ENCODE measurements around the gene TGFBR1.

TGFBR1 gene

DNA sequence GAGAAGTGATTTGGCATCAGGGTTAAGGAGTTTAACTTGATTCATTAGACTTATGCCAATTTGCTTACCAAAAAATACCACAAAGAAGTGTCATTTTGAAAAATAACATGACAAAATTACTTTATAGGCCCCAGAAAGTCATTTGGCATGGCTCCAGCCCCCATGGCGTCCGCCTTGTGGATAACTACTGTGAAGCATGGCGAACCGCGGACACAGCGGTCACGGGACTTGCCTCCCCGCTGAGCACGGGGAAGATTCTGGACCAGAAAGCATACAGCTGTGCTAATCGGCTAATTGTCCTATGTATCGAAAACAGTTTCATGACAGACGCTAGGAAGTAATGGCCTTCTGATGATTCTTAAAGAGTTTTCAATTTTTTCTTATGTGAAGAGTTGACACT lies 35.4 kb upstream of the TGFBR1 start:
- DNase-seq (no peak), ATAC-seq (ENCODE audit: insufficient read depth, low read depth) (no peak)
- no peak overlapping the region for H2AFZ ChIP-seq (ENCODE audit: low read depth, low read length)
- no peak overlapping the region for H3K4me3 ChIP-seq (ENCODE audit: low read depth in 1 of 2, low read length in 2 of 2)
- H3K79me2 ChIP-seq (ENCODE audit: insufficient read depth, low read length) = no peaks in the 10 kb centered on the region
- H3K36me3 ChIP-seq (ENCODE audit: insufficient read depth, low read length) = no peaks in the 10 kb centered on the region
- no peak for TF ChIP-seq EZH2 (IDR thresholded peaks at IDR 0.05; ENCODE audit: borderline replicate concordance, low read depth, low read length, severe bottlenecking)
- TF ChIP-seq, protein P1, sequence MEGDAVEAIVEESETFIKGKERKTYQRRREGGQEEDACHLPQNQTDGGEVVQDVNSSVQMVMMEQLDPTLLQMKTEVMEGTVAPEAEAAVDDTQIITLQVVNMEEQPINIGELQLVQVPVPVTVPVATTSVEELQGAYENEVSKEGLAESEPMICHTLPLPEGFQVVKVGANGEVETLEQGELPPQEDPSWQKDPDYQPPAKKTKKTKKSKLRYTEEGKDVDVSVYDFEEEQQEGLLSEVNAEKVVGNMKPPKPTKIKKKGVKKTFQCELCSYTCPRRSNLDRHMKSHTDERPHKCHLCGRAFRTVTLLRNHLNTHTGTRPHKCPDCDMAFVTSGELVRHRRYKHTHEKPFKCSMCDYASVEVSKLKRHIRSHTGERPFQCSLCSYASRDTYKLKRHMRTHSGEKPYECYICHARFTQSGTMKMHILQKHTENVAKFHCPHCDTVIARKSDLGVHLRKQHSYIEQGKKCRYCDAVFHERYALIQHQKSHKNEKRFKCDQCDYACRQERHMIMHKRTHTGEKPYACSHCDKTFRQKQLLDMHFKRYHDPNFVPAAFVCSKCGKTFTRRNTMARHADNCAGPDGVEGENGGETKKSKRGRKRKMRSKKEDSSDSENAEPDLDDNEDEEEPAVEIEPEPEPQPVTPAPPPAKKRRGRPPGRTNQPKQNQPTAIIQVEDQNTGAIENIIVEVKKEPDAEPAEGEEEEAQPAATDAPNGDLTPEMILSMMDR (IDR thresholded peaks at IDR 0.05; ENCODE audit: borderline replicate concordance, extremely low read depth, low read length, poor library complexity, severe bottlenecking) = no peak
- H3K27ac ChIP-seq (ENCODE audit: low read length) = no peak overlapping the region
- H3K27me3 ChIP-seq (ENCODE audit: insufficient read depth, low read length, poor library complexity) = no peaks in the 10 kb centered on the region
- no peaks in the 10 kb centered on the region for H3K9me3 ChIP-seq (ENCODE audit: insufficient read depth, low read length, severe bottlenecking)
- peaks cover 17% of the 10 kb centered on the region for H3K4me1 ChIP-seq (ENCODE audit: insufficient read depth, low read length)
- no peak overlapping the region for H3K9ac ChIP-seq (ENCODE audit: low read depth, low read length)
- no peak overlapping the region for H3K4me2 ChIP-seq (ENCODE audit: insufficient read depth, low read length)
- no peaks in the 10 kb centered on the region for H4K20me1 ChIP-seq (ENCODE audit: insufficient read depth, low read length)

DNA sequence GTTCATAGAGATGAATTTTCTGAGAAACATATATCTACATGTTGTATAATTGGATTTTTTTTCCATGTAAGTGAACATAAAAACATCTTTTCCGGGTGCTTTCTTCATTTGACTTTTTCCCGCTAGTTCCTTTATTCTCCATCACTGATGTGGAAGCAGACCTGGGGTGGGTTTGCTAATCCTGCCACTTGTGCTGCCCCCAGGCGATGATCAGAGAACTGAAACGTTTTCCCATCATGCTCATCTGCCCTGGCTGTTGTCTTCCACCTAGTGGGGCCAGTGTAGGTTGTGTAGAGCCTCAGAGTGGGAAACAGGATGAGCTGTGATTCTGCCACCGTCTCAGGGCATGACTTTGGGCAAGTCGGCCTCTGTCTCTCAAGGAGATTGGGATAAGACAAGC lies 34.2 kb upstream of the TGFBR1 start:
- no peak for ATAC-seq (ENCODE audit: insufficient read depth, low read depth)
- Histone ChIP-seq H3K79me2 (ENCODE audit: insufficient read depth, low read length) (no peaks in the 10 kb centered on the region), H3K27me3 (ENCODE audit: insufficient read depth, low read length, poor library complexity) (no peaks in the 10 kb centered on the region), H3K9ac (ENCODE audit: low read depth, low read length) (no peak overlapping the region), H3K9me3 (ENCODE audit: insufficient read depth, low read length, severe bottlenecking) (no peaks in the 10 kb centered on the region), H3K4me3 (ENCODE audit: low read depth in 1 of 2, low read length in 2 of 2) (no peak overlapping the region), H3K27ac (ENCODE audit: low read length) (no peak overlapping the region), H3K4me1 (ENCODE audit: insufficient read depth, low read length) (peaks cover 28% of the 10 kb centered on the region), H3K4me2 (ENCODE audit: insufficient read depth, low read length) (no peak overlapping the region), H4K20me1 (ENCODE audit: insufficient read depth, low read length) (no peaks in the 10 kb centered on the region), H3K36me3 (ENCODE audit: insufficient read depth, low read length) (no peaks in the 10 kb centered on the region), H2AFZ (ENCODE audit: low read depth, low read length) (no peak overlapping the region)
- no peak for DNase-seq
- TF ChIP-seq, protein P1 (IDR thresholded peaks at IDR 0.05; ENCODE audit: borderline replicate concordance, extremely low read depth, low read length, poor library complexity, severe bottlenecking) = no peak
- no peak for TF ChIP-seq EZH2 (IDR thresholded peaks at IDR 0.05; ENCODE audit: borderline replicate concordance, low read depth, low read length, severe bottlenecking)

DNA sequence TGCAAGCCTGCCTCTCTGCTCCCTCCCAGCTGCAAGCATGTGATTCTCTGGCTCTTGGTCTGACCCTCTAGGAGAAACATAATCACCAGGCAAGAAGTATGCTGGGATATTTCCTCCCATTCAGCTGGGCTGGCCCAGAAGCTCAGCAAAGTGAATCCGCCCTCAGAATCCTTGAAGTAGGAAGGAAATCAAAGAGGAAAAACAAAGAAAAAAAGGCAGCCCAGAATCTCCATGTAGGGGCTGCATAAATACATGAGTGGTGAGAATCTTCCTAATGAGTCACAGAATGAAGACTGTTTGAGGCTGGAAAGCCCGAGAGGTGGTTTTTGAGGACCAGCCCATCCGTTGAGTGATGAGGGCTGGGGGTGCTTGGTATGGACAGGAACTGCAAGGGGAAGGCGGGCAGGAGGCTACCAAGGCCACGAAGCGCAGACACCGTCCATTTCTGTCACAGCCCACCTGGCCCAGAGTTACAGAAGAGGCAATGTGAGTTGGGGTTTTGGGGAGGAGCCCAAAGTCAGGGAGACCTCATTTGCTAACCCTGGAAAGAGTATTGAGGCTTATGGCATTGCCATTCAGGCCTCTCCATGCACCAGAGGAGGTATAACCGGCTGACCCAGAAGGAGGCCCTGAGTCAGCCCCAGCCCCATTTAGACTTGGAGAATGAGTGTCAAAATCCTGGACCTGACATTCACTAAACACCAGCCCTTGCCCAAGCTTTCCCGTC lies 33.4 kb upstream of the TGFBR1 start:
- Histone ChIP-seq H3K27ac (ENCODE audit: low read length) (no peak overlapping the region), H3K36me3 (ENCODE audit: insufficient read depth, low read length) (no peaks in the 10 kb centered on the region), H3K4me1 (ENCODE audit: insufficient read depth, low read length) (peaks cover 34% of the 10 kb centered on the region), H3K79me2 (ENCODE audit: insufficient read depth, low read length) (no peaks in the 10 kb centered on the region), H3K4me3 (ENCODE audit: low read depth in 1 of 2, low read length in 2 of 2) (no peak overlapping the region), H2AFZ (ENCODE audit: low read depth, low read length) (no peak overlapping the region), H3K27me3 (ENCODE audit: insufficient read depth, low read length, poor library complexity) (no peaks in the 10 kb centered on the region), H4K20me1 (ENCODE audit: insufficient read depth, low read length) (no peaks in the 10 kb centered on the region), H3K4me2 (ENCODE audit: insufficient read depth, low read length) (no peak overlapping the region), H3K9me3 (ENCODE audit: insufficient read depth, low read length, severe bottlenecking) (no peaks in the 10 kb centered on the region), H3K9ac (ENCODE audit: low read depth, low read length) (no peak overlapping the region)
- ATAC-seq (ENCODE audit: insufficient read depth, low read depth) (no peak), DNase-seq (no peak)
- no peak for TF ChIP-seq EZH2 (IDR thresholded peaks at IDR 0.05; ENCODE audit: borderline replicate concordance, low read depth, low read length, severe bottlenecking)
- TF ChIP-seq, protein P1 (IDR thresholded peaks at IDR 0.05; ENCODE audit: borderline replicate concordance, extremely low read depth, low read length, poor library complexity, severe bottlenecking) = no peak
